ENCODE measurements around the gene SPATS2.
"Not testable (repeated sequence)": the region's sequence is repeated elsewhere in the genome, so short reads cannot be mapped to it uniquely, and the experiment has no call there.

SPATS2 gene

DNA sequence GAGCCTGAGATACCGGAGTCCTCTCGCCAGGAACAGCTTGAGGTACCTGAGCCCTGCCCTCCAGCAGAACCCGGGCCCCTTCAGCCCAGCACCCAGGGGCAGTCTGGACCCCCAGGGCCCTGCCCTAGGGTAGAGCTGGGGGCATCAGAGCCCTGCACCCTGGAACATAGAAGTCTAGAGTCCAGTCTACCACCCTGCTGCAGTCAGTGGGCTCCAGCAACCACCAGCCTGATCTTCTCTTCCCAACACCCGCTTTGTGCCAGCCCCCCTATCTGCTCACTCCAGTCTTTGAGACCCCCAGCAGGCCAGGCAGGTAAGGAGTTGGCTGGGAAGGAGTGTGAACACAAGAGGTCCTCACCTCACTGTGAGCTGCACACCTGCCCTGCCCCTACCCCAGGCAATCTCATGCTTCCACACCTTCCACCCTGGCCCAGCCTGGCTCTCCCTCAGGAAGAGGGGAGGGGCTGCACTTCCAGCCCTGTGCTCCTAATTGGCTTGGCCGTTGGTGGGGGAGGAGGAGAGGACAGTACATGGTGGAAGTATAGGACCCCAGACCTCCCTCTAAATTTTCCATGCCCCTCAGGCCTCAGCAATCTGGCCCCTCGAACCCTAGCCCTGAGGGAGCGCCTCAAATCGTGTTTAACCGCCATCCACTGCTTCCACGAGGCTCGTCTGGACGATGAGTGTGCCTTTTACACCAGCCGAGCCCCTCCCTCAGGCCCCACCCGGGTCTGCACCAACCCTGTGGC, 36.5 kb upstream of the SPATS2 start:
- H3K36me3 ChIP-seq (ENCODE audit: insufficient read depth, low read length), result peaks cover 28% of the 10 kb centered on the region
- H3K9me3 ChIP-seq (replicated peaks; ENCODE audit: low read length), result no peaks in the 10 kb centered on the region
- H3K27me3 ChIP-seq (ENCODE audit: control insufficient read depth, insufficient read depth, low read length), result peaks cover 8% of the 10 kb centered on the region
- H3K4me2 ChIP-seq (ENCODE audit: low read length), result peak overlapping the region; percentile 38
- peaks cover 7% of the 10 kb centered on the region for H3K4me1 ChIP-seq (ENCODE audit: control insufficient read depth, insufficient read depth, low read length)
- no peak overlapping the region for H3K9ac ChIP-seq (ENCODE audit: low read depth, low read length)
- no peak overlapping the region for H3K4me3 ChIP-seq (ENCODE audit: low read length)

DNA sequence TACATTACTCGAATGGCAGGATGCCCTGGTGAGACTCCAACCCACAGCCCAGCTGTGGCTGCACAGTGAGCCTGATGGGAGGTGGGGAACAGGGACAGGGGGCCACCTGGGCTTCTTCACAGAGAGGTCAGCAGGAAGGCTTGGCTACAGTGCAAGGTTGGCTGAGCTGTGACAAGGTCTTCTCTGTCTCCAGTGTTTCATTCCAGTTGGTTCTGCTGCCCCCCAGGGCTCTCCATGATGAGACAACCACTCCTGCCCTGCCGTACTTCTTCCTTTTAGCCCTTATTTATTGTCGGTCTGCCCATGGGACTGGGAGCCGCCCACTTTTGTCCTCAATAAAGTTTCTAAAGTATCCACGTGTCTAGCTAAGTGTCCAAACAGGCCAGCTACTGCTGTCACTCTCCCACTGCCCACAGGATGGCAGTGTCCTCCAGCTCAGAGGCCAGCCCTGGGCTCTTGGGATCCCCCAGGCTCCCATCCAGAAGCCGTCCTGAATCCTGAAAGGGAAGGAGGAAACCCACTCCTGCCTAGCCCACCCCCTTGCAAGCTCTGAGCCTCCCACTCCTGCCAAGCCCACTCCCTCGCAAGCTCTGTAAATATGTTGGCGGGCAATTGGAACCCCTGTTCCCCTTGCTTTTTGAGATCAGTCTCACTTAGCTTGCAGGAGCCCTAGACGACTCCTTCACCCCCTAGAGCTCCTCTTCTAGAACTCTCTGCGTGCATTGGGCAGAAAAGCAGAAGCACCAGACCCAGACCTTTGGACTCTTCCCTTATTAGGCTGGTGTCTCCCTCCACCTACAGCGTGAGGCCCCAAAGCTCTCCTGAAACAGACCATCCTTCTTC, 35.7 kb upstream of the SPATS2 start:
- no peak overlapping the region for H3K9ac ChIP-seq (ENCODE audit: low read depth, low read length)
- H3K4me2 ChIP-seq (ENCODE audit: low read length), result peak overlapping the region; percentile 38
- peaks cover 9% of the 10 kb centered on the region for H3K4me1 ChIP-seq (ENCODE audit: control insufficient read depth, insufficient read depth, low read length)
- no peaks in the 10 kb centered on the region for H3K9me3 ChIP-seq (replicated peaks; ENCODE audit: low read length)
- H3K4me3 ChIP-seq (ENCODE audit: low read length), result no peak overlapping the region
- H3K36me3 ChIP-seq (ENCODE audit: insufficient read depth, low read length), result peaks cover 21% of the 10 kb centered on the region
- H3K27me3 ChIP-seq (ENCODE audit: control insufficient read depth, insufficient read depth, low read length), result peaks cover 14% of the 10 kb centered on the region

DNA sequence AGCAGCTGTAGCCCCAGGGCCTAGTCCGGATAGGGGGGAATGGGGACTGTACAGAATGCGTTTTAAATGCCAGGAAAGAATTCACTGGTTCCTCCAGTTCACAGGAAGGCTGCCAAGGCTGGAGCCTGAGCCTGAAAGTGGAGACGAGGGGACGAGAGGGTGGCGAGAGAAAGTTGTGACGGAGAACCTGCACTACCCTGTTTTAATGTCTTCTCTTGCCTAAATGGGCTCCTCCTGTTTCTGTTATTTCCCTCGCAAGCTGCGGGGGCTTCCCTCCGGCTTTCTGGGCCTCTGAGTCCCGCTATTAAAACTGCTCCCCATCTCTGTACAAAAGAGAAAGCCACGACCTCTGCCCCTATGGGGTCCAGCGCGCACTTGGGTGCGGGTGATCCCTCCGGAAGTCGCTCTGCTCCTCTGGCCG, 34.8 kb upstream of the SPATS2 start:
- H3K4me3 ChIP-seq (ENCODE audit: low read length), result no peak overlapping the region
- H3K9ac ChIP-seq (ENCODE audit: low read depth, low read length), result no peak overlapping the region
- no peaks in the 10 kb centered on the region for H3K9me3 ChIP-seq (replicated peaks; ENCODE audit: low read length)
- H3K36me3 ChIP-seq (ENCODE audit: insufficient read depth, low read length), result peaks cover 13% of the 10 kb centered on the region
- H3K4me2 ChIP-seq (ENCODE audit: low read length), result no peak overlapping the region
- H3K4me1 ChIP-seq (ENCODE audit: control insufficient read depth, insufficient read depth, low read length), result peaks cover 13% of the 10 kb centered on the region
- H3K27me3 ChIP-seq (ENCODE audit: control insufficient read depth, insufficient read depth, low read length), result peaks cover 18% of the 10 kb centered on the region

DNA sequence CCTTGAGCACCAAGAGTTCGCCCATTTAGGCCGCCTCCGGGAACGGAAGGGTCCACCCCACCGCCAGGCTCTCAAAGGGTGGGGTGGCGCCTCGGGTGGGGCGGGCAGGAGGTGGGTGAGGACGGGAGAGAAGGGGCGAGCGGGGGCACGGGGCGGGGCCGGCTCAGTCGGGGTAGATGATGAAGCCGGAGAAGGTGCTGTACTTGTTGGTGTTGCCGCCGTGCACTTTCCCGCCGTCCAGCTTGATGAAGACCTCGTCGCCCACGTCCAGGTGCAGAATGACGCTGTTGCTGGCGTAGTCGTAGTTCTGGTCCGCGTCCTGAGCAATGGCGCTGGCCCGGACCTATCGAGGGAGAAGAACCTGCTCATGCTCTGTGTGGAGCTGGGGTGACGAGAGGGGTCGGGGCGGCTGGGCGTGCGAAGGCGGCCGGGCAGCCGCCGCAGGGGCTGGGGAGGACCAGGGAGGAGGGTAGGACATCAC, 34.3 kb upstream of the SPATS2 start:
- H3K27me3 ChIP-seq (ENCODE audit: control insufficient read depth, insufficient read depth, low read length), result peaks cover 18% of the 10 kb centered on the region

DNA sequence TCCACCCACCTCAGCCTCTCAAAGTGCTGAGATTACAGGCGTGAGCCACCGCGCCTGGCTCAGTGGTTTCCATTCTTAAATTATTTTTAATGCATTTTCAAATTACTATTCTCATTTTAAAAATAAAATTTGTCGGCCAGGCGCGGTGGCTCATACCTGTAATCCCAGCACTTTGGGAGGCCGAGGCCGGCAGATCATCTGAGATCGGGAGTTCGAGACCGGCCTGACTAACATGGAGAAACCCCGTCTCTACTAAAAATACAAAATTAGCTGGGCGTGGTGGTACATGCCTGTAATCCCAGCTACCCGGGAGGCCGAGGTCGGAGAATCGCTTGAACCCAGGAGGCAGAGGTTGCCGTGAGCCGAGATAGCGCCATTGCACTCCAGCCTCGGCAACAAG, 33.5 kb upstream of the SPATS2 start:
- H3K4me2 ChIP-seq (ENCODE audit: low read length); H3K9me3 ChIP-seq (replicated peaks; ENCODE audit: low read length); H3K9ac ChIP-seq (ENCODE audit: low read depth, low read length); H3K4me3 ChIP-seq (ENCODE audit: low read length): not testable (repeated sequence)
- Histone ChIP-seq H3K36me3 (ENCODE audit: insufficient read depth, low read length) (peaks cover 12% of the 10 kb centered on the region), H3K4me1 (ENCODE audit: control insufficient read depth, insufficient read depth, low read length) (peaks cover 13% of the 10 kb centered on the region), H3K27me3 (ENCODE audit: control insufficient read depth, insufficient read depth, low read length) (peaks cover 24% of the 10 kb centered on the region)

More for the DNA sequence above, 34.3 kb upstream of the SPATS2 start:
- peaks cover 13% of the 10 kb centered on the region for H3K4me1 ChIP-seq (ENCODE audit: control insufficient read depth, insufficient read depth, low read length)
- peaks cover 12% of the 10 kb centered on the region for H3K36me3 ChIP-seq (ENCODE audit: insufficient read depth, low read length)
- no peak overlapping the region for H3K4me3 ChIP-seq (ENCODE audit: low read length)
- H3K4me2 ChIP-seq (ENCODE audit: low read length), result no peak overlapping the region
- no peaks in the 10 kb centered on the region for H3K9me3 ChIP-seq (replicated peaks; ENCODE audit: low read length)
- no peak overlapping the region for H3K9ac ChIP-seq (ENCODE audit: low read depth, low read length)

DNA sequence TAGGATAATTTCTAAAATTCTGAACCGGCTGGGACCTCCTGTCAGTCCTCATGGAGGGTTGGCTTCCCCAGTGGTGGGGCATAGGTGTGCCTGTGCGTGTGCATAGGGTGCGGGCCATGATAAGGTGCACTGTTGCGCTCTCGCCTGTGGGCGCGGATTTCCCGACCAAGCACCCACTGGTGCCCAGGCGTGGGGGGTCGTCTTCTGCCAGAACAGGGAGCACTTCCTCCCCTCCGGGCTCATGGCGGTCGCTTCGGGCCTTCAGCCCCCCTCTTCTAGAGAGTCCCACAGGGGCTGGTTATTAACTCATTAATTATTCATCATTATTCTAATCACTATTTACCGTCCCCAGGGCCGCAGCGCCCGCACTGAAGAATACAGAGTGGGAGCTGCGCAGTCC, 33.0 kb upstream of the SPATS2 start:
- Histone ChIP-seq H3K27me3 (ENCODE audit: control insufficient read depth, insufficient read depth, low read length) (peaks cover 24% of the 10 kb centered on the region), H3K4me2 (ENCODE audit: low read length) (no peak overlapping the region), H3K4me1 (ENCODE audit: control insufficient read depth, insufficient read depth, low read length) (peaks cover 13% of the 10 kb centered on the region), H3K9ac (ENCODE audit: low read depth, low read length) (no peak overlapping the region), H3K4me3 (ENCODE audit: low read length) (no peak overlapping the region), H3K36me3 (ENCODE audit: insufficient read depth, low read length) (peaks cover 10% of the 10 kb centered on the region), H3K9me3 (replicated peaks; ENCODE audit: low read length) (no peaks in the 10 kb centered on the region)

DNA sequence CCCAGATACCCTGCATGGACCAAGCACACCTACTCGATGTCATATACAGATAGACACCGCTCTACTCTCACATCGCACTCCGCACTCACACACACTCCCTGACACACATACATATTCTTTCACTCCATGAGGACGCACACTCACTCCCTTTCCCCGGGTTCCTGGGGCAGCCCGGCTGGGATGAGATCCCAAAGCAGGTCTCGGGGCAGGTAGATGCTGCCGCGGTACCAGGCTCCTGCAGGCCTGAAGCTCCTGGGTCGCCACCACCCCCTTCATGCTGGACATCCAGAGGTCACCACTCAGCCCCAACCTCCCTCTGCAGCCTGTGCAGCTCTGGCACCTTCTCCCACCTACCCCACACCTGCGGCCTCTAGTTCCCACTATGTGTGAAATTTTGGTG, 32.6 kb upstream of the SPATS2 start:
- Histone ChIP-seq H3K4me3 (ENCODE audit: low read length) (no peak overlapping the region), H3K4me1 (ENCODE audit: control insufficient read depth, insufficient read depth, low read length) (peaks cover 13% of the 10 kb centered on the region), H3K36me3 (ENCODE audit: insufficient read depth, low read length) (peaks cover 8% of the 10 kb centered on the region), H3K27me3 (ENCODE audit: control insufficient read depth, insufficient read depth, low read length) (peaks cover 24% of the 10 kb centered on the region), H3K9me3 (replicated peaks; ENCODE audit: low read length) (no peaks in the 10 kb centered on the region), H3K9ac (ENCODE audit: low read depth, low read length) (no peak overlapping the region), H3K4me2 (ENCODE audit: low read length) (no peak overlapping the region)

DNA sequence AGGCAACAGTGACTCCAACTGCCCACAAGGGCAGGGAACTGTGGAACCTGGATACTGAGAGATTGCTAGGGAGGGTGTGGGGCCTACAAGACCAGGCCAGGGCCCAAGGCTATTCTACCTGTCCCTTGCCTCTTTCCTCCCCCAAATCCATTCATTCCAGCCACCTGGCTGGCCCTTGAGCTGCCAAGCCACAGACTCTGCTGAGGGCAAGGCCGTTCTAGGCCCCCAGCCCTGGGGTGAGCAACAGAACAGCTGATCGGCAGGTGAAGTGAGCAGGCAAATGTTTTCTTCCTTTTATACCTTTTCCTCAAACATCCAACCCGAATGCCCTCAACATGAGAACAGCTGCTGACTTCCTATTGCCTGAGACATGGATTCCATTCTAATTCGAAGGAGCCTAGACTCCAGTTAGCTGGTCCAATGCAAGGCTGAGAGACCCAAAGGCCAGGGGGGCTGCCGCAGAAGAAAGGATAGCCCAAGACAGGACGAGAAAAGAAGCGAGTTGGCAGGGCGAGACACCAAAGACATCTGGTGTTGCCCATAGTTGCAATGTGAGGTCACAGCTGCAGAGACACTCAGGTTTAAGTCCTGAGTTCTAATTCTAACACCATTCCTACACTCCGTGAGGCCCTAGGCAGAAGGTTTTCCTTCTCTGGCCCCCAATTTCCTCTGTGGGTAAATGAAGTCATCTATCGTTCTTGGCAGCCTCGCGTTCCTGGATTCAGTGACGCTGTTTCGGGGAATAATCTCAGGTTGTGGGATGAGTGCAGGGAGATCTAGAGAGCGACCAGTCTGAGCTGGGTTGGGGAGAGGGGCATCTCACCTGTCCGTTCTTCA, 31.9 kb upstream of the SPATS2 start:
- peaks cover 8% of the 10 kb centered on the region for H3K36me3 ChIP-seq (ENCODE audit: insufficient read depth, low read length)
- H3K4me2 ChIP-seq (ENCODE audit: low read length), result no peak overlapping the region
- H3K27me3 ChIP-seq (ENCODE audit: control insufficient read depth, insufficient read depth, low read length), result peaks cover 29% of the 10 kb centered on the region
- H3K4me1 ChIP-seq (ENCODE audit: control insufficient read depth, insufficient read depth, low read length), result peaks cover 13% of the 10 kb centered on the region
- no peak overlapping the region for H3K4me3 ChIP-seq (ENCODE audit: low read length)
- no peaks in the 10 kb centered on the region for H3K9me3 ChIP-seq (replicated peaks; ENCODE audit: low read length)
- H3K9ac ChIP-seq (ENCODE audit: low read depth, low read length), result no peak overlapping the region

DNA sequence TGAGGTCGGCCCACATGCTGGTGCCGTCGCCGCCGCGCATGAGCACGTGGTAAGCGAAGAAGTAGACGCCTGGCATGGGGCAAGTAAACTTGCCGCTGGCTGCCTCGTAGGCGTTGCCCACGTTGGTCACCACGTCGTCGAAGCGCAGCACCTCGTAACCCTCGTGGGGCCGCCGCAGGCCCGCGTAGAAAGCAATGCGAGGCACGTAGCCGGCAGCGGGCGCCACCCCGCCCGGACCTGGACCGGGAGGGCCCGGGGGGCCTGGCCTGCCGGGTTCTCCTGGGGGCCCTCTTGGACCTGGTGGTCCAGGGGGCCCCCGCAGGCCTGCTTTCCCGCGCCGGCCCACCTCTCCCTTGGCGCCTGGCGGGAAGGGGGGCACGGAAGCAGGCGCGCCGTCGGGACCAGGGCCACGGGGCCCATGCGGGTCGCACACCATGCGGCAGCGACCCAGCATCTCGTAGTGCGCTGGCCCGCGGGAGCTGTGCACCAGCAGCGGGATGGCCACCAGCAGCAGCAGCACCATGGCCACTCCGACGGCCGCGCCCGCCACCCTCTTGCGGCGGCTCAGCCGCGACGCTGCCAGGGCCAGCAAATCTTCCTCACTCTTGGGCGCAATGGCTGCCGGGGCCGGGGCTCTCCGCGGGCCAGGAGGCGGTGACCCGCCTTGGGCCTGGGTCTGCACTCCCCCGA, 31.2 kb upstream of the SPATS2 start:
- no peak overlapping the region for H3K9ac ChIP-seq (ENCODE audit: low read depth, low read length)
- H3K9me3 ChIP-seq (replicated peaks; ENCODE audit: low read length), result no peaks in the 10 kb centered on the region
- peaks cover under 1% of the 10 kb centered on the region for H3K36me3 ChIP-seq (ENCODE audit: insufficient read depth, low read length)
- peaks cover 10% of the 10 kb centered on the region for H3K4me1 ChIP-seq (ENCODE audit: control insufficient read depth, insufficient read depth, low read length)
- H3K4me2 ChIP-seq (ENCODE audit: low read length), result peak overlapping the region; percentile 90
- H3K27me3 ChIP-seq (ENCODE audit: control insufficient read depth, insufficient read depth, low read length), result peaks cover 35% of the 10 kb centered on the region
- peak overlapping the region; percentile 72 for H3K4me3 ChIP-seq (ENCODE audit: low read length)

DNA sequence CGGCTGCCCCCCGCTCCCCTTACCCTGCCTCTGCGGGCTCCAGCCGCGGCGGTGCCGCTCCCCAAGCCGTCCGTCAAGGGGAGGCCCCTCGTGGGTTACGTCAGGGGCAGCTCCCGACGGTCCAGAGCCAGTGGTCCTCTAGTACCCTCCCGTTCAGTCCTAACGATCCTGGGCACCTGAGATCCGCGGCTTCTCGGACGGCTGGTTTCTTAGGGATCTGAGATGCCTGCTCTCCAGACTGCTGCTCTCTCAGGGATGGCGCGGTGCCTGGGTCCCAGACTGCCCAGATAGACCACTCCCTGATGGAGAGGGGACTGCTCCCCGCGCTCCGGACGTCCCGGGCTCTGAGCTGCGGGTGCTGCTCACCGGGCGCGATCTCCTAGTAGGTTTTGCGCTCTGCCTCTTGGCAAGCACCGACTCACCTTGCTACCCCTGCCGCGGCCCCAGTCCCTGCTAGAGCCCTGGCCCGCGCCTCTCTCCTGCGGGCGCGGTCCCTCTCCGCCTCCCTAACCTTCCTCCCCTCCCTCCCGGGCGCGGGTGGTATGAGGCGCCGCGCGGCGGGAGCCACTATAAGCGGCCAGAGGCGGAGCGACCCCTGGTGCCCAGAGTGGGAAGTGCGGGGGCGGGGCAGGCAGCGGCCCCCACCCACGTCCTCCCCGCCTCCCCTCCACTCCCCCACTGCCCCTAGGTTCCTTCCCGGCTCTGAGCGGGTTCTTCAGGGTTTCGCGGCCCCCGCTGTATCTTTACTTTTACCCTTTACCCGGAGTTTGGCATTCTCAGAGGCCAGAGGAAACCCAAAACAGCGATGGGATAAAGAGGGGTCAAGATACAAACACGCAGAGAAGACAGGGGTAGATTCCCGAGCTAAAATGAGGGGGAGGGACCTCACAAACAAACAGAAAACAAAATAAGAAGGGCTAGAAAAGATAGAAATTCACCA, 30.3 kb upstream of the SPATS2 start, which contains the start of gene C1QL4:
Gene C1QL4 (minus strand): TSS at position 544 of the 940 bp plus-strand sequence. CDS start 711 bp downstream, outside the sequence.
- Histone ChIP-seq H3K4me1 (ENCODE audit: control insufficient read depth, insufficient read depth, low read length) (peaks cover 6% of the 10 kb centered on the region), H3K36me3 (ENCODE audit: insufficient read depth, low read length) (no peaks in the 10 kb centered on the region), H3K27me3 (ENCODE audit: control insufficient read depth, insufficient read depth, low read length) (peaks cover 39% of the 10 kb centered on the region), H3K4me2 (ENCODE audit: low read length) (peak within 1 kb of the TSS; percentile 90), H3K9ac (ENCODE audit: low read depth, low read length) (peak within 1 kb of the TSS; percentile 53), H3K9me3 (replicated peaks; ENCODE audit: low read length) (no peaks in the 10 kb centered on the region), H3K4me3 (ENCODE audit: low read length) (peak within 1 kb of the TSS; percentile 72)
